ENCODE results near the gene LCOR.

LCOR gene

DNA sequence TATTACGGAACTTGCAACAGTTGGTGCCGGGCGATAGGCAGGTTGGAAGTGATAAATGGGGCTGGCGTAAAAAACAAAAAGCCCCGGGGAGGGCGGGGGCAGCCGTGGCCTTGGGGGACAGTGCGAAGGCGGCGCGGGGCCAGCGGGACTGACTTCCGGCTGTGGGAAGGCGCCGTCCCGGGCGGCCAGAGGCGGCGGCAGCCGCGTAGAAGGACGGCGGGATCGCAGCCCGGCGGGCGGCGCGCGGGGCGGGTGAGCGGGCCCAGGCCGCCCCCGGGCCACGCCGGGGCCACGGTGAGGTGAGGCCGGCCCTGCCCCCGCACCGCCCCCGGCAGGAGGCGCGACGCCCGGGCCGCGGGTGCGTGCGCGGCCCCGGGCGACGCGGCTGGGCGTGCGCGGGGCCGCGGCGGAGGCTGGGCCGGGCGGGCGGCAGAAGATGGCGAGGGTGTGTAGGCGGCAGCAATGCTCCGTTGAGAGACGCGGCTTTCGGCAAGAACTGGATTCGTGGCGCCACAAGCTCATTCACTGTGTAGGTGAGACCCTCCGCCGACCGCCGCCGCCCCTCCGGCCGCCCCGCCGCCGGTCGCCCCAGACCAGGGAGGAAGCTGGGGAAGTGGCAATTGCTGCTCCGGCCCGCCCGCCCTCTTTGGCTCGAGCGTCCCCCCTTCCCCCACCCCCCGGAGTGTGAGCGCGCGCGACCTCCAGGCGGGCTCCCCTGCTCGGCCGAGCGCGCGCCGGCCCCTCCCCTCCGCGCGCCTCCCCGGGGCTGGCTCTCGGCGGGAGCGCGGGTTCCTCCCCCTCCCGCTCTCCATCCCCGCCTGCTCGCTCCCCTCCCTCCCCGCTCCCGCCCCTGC is at the start of gene LCOR:
Gene LCOR (plus strand): TSS at position 432 of the 854 bp plus-strand sequence. CDS start 116,760 bp downstream, outside the sequence.
- DNase-seq (ENCODE audit: low read depth), result peak; percentile 88
- H3K4me3 ChIP-seq (ENCODE audit: low read length), result peak within 1 kb of the TSS; percentile 80
- TF ChIP-seq, protein P1, sequence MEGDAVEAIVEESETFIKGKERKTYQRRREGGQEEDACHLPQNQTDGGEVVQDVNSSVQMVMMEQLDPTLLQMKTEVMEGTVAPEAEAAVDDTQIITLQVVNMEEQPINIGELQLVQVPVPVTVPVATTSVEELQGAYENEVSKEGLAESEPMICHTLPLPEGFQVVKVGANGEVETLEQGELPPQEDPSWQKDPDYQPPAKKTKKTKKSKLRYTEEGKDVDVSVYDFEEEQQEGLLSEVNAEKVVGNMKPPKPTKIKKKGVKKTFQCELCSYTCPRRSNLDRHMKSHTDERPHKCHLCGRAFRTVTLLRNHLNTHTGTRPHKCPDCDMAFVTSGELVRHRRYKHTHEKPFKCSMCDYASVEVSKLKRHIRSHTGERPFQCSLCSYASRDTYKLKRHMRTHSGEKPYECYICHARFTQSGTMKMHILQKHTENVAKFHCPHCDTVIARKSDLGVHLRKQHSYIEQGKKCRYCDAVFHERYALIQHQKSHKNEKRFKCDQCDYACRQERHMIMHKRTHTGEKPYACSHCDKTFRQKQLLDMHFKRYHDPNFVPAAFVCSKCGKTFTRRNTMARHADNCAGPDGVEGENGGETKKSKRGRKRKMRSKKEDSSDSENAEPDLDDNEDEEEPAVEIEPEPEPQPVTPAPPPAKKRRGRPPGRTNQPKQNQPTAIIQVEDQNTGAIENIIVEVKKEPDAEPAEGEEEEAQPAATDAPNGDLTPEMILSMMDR (conservative IDR thresholded peaks at IDR 0.05; ENCODE audit: low read length), result no peak

DNA sequence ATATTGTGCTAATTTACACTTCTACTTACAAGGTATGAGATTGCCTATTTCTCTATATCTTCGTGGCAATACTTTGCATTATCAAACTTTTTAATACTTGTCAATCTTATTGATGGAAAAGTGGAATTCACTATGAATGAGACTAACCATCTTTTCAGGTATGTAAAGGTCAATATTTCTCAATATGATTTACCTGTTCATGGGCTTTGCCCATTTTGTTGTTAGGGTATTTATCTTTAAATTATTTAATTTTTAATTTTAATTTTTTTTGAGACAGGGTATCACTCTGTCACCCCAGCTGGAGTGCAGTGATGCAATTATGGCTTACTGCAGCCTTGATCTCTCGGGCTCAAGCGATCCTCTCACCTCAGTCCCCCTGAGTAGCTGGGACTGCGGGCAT is 47.8 kb upstream of the LCOR start:
- DNase-seq (ENCODE audit: low read depth), result no peak
- TF ChIP-seq, protein P1 (conservative IDR thresholded peaks at IDR 0.05; ENCODE audit: low read length), result no peak
- no peak overlapping the region for H3K4me3 ChIP-seq (ENCODE audit: low read length)

DNA sequence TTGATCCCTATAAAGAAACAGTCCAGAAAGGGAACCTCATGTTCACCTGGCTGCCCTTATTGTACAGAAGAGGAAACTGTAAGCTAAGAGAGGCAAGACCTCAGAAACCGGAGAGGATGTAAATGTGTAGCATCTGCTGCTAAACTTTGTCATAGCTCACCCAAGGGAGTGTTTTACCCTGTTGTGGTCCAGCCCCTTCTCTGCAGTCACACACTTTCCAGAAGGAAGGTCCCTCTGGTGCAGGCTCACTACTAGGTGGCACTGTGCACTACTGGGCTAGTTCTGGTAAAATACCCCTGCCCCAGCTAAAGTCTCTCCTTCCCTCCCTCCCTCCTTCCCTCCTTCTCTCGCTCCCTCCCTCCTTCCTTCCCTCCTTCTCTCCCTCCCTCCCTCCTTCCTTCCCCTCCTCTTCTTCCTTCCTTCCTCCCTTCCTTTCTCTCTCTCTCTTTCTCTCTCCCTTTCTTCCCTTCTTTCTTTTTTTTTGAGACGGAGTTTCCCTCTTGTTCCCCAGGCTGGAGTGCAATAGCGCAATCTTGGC is 42.5 kb upstream of the LCOR start:
- no peak for DNase-seq (ENCODE audit: low read depth)

DNA sequence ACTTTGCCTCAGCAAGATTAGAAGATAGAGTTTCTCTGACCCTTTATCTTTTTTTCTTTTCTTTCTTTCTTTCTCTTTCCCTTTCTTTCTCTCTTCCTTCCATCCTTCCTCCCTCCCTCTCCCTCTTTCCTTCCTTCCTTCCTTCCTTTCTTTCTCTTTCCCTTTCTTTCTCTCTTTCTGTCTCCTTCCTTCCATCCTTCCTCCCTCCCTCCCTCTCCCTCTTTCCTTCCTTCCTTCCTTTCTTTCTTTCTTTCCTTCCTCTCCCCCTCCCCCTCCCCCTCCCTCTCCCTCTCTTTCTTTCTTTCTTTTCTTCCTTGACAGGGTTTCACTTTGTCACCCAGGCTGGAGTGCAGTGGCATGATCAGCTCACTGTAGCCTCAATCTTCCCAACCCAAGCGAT is 40.2 kb upstream of the LCOR start:
- DNase-seq (ENCODE audit: low read depth), result no peak
- H3K4me3 ChIP-seq (ENCODE audit: low read length), result no peak overlapping the region
- TF ChIP-seq, protein P1 (conservative IDR thresholded peaks at IDR 0.05; ENCODE audit: low read length), result no peak

More for the DNA sequence above, 42.5 kb upstream of the LCOR start:
- TF ChIP-seq, protein P1 (conservative IDR thresholded peaks at IDR 0.05; ENCODE audit: low read length), result no peak
- H3K4me3 ChIP-seq (ENCODE audit: low read length), result no peak overlapping the region

DNA sequence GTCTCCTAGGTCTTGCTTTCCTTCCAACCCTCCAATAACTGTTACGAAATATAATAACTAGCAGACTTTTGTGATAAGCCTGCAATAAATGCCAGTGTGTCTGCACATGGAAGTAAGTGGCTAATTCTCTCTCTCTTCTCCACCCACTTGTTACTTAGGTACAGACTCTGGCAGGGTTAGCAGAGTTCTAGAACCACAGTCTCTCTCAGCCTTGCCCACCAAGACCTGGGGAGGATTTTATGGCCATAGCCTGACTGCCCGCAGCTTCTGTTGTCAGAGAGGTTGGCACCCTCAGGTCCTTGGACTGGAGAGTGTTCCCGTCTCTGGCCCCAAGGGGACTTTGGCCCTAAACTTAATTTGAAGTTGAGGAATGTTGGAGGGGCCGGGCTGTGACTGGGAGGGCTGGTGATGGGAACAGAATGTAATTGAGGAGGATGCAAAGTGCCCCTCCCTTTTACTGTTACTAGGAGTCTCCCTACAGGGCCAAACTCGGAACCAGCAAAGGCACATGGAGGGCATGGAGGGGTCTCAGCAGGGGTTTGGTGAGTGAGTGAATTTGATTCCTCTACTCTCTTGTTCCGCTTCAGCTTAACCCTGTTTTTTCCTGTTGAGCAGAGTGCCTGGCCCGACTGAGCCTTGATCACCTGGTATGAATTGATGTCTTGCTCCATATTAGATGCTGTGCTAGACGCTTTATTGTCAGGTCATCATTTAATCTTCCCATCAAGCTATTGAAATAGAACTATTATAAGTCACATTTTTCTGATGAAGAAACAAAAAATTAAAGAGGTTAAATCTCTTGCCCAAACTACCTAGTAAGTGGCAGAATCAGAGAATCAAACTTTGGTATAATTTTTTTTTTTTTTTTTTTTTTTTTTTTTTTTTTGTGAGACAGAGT is 37.0 kb upstream of the LCOR start:
- TF ChIP-seq, protein P1 (conservative IDR thresholded peaks at IDR 0.05; ENCODE audit: low read length), result no peak
- no peak overlapping the region for H3K4me3 ChIP-seq (ENCODE audit: low read length)
- peak; percentile 20 for DNase-seq (ENCODE audit: low read depth)

DNA sequence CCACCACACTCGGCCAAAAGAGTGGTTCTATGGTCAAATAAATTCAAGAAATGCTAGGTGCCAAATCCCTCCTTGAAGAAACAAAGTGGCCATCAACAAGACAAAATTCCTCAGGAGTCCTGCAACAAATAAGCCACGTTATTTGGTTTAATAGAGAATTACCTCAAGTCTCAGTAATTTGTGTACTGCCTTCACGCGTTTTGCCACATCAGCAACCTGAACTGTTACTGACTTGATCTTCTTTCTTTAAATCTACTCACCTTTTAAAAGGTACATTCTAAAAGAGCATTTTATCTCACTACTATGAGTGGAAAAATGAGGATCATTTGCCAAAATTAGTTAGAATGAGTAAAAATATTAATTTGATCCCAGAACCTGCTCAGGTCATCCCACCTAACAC is 34.6 kb upstream of the LCOR start:
- TF ChIP-seq, protein P1 (conservative IDR thresholded peaks at IDR 0.05; ENCODE audit: low read length), result no peak
- no peak for DNase-seq (ENCODE audit: low read depth)
- H3K4me3 ChIP-seq (ENCODE audit: low read length), result no peak overlapping the region
